ENCODE data around the gene SHISAL1. TPM values are rescaled to one million over a fixed set of nuclear protein-coding genes. Genes with fewer than 3 reads are reported as not detected.

Gene SHISAL1
- total and polyA plus RNA-seq, 2 experiments from 2014 or later, result 0.58 to 2.2 TPM

DNA sequence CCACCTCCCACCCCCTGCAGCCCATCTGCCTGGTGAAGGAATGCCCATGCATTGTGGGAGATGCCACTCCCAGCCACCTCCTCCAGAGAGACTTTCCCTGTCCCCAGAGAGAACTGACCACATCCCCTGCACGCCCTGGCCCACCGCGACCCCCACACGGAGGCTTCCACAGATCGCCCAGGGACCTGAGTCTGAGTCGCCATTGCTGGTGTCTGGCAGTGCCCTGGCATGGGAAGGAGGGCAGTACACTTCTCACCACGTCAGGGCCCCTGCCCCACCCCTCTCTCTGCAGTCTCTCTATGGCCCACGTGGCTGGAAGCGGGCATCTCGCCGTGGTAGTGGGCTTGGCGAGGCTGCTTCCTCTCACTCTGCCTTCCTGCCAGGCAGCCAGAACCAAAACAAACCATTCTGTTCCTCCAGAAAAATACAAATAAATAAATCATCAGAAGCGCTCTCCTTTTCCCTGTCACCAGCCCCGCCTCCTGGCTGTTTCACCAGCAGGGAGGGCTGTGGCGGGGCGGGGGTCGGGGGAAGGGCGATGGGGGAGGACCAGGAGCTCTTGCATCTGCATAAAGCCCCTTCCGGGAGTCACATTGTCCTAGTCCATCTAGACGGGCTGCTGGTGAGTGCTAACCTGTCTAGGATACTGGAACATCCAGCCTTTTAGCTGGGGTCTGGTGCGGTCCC lies 20.9 kb downstream of the SHISAL1 start:
- Histone ChIP-seq H3K9me3 (ENCODE audit: low read depth) (no peaks in the 10 kb centered on the region), H3K36me3 (ENCODE audit: low read depth) (no peaks in the 10 kb centered on the region), H3K9me2 (ENCODE audit: insufficient read depth) (no peaks in the 10 kb centered on the region), H3K79me2 (ENCODE audit: insufficient read depth) (no peaks in the 10 kb centered on the region), H3K27me3 (replicated peaks; ENCODE audit: insufficient read depth) (no peaks in the 10 kb centered on the region), H3F3A (ENCODE audit: insufficient read depth) (peaks cover 11% of the 10 kb centered on the region; the same call in 1 of the 2 replicates), H3K4me2 (ENCODE audit: unreplicated experiment) (no peak overlapping the region), H3K9ac (no peak overlapping the region), H4K20me1 (ENCODE audit: insufficient read depth) (no peaks in the 10 kb centered on the region), H3K4me1 (ENCODE audit: insufficient read depth) (peaks cover 27% of the 10 kb centered on the region), H3K27ac (no peak overlapping the region), H3K4me3 (no peak overlapping the region), H2AFZ (no peak overlapping the region)
- WGBS, 2 experiments (ENCODE audit: low coverage in 1 of 2, low lambda C conversion rate in 2 of 2, missing lambda C conversion rate in 2 of 2), result 44 to 45% methylated on average over 21 of the region's 21 CpGs
- DNase-seq, result no peak
- in situ Hi-C loops (cut with MboI), result no loop called here
- TF ChIP-seq EZH2 (IDR thresholded peaks at IDR 0.05; ENCODE audit: insufficient read depth, poor library complexity, severe bottlenecking), result no peak
- no peak for TF ChIP-seq EZH2phosphoT487 (IDR thresholded peaks at IDR 0.05; ENCODE audit: insufficient read depth, low read depth)

DNA sequence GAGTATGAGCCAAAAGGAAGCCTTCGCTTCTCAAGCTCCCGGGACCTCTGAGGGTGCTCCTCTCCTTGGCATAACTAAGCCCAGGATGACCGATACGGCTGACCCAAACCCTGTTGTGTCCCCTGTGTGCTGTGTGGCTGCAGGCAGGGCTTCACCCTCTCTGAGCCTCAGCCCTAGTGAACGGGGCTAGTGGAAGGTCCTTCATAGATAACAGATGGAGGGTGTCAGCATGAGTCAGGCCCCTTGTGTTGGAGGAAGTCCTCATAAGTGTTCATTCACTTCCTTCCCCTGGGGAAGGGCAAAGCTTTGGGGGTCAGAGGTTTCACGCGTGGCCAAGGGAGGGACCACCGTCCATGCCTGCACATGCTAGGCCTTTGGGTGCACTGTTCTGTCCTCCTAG lies 21.5 kb downstream of the SHISAL1 start:
- 71 to 78% methylated on average over 8 of the region's 8 CpGs for WGBS, 2 experiments (ENCODE audit: low coverage in 1 of 2, low lambda C conversion rate in 2 of 2, missing lambda C conversion rate in 2 of 2)

DNA sequence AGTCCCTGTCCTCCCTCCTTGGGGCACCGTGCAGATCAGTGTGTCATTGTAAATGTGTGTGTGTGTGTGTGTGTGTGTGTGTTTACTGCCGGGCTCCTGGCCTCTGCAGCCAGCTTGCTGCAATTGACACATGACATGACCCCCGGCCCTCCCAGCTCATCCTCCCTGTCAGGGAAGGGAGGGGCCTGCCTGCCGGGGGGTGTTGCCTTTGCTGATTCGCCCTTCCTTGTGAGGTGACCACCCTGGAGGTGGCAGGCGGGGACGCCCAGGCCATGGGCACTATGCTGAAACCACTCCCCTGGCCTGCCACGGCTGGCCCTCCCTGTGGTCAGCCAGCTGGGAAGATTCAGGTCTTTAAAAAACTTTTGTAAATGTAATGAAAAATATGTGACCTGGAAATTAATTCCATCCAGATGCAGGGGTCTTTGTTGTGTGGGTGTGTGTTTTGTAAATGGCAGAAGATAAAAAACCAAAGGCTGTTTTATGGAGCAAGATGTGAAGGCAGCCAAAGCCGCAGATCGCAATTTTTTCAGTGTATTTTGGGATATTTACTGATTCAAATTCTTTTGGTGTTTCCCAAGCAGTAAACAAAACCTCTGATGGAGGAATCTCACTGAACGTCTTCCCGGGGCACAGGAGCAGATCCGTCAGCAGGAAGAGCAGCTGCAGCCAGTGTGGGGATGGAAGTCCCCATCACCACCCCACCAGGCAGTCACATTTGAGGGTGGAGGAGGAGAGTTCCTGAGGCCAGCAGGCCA lies 23.2 kb downstream of the SHISAL1 start:
- Histone ChIP-seq H3K79me2 (ENCODE audit: insufficient read depth) (no peaks in the 10 kb centered on the region), H3K4me2 (ENCODE audit: unreplicated experiment) (no peak overlapping the region), H3F3A (ENCODE audit: insufficient read depth) (peaks cover 12% of the 10 kb centered on the region; the same call in 1 of the 2 replicates), H3K27ac (peak overlapping the region; percentile 1; the same call in 1 of the 2 replicates), H3K4me1 (ENCODE audit: insufficient read depth) (peaks cover 34% of the 10 kb centered on the region), H2AFZ (peak overlapping the region; percentile 36), H3K27me3 (replicated peaks; ENCODE audit: insufficient read depth) (no peaks in the 10 kb centered on the region), H3K4me3 (no peak overlapping the region), H3K9ac (peak overlapping the region; percentile 2; the same call in 1 of the 2 replicates), H4K20me1 (ENCODE audit: insufficient read depth) (no peaks in the 10 kb centered on the region), H3K9me2 (ENCODE audit: insufficient read depth) (no peaks in the 10 kb centered on the region), H3K9me3 (ENCODE audit: low read depth) (no peaks in the 10 kb centered on the region), H3K36me3 (ENCODE audit: low read depth) (no peaks in the 10 kb centered on the region)
- WGBS, 2 experiments (ENCODE audit: low coverage in 1 of 2, low lambda C conversion rate in 2 of 2, missing lambda C conversion rate in 2 of 2), result 21 to 22% methylated on average over 13 of the region's 13 CpGs
- in situ Hi-C loops (cut with MboI), result no loop called here
- no peak for TF ChIP-seq EZH2phosphoT487 (IDR thresholded peaks at IDR 0.05; ENCODE audit: insufficient read depth, low read depth)
- TF ChIP-seq EZH2 (IDR thresholded peaks at IDR 0.05; ENCODE audit: insufficient read depth, poor library complexity, severe bottlenecking), result no peak
- DNase-seq, result peak; percentile 47

More for the DNA sequence above, 21.5 kb downstream of the SHISAL1 start:
- Histone ChIP-seq H3F3A (ENCODE audit: insufficient read depth) (peaks cover 12% of the 10 kb centered on the region; the same call in 1 of the 2 replicates), H3K4me2 (ENCODE audit: unreplicated experiment) (no peak overlapping the region), H3K36me3 (ENCODE audit: low read depth) (no peaks in the 10 kb centered on the region), H3K9me2 (ENCODE audit: insufficient read depth) (no peaks in the 10 kb centered on the region), H3K4me1 (ENCODE audit: insufficient read depth) (peaks cover 33% of the 10 kb centered on the region), H3K9me3 (ENCODE audit: low read depth) (no peaks in the 10 kb centered on the region), H3K9ac (no peak overlapping the region), H3K79me2 (ENCODE audit: insufficient read depth) (no peaks in the 10 kb centered on the region), H3K4me3 (no peak overlapping the region), H4K20me1 (ENCODE audit: insufficient read depth) (no peaks in the 10 kb centered on the region), H3K27me3 (replicated peaks; ENCODE audit: insufficient read depth) (no peaks in the 10 kb centered on the region), H2AFZ (no peak overlapping the region), H3K27ac (no peak overlapping the region)
- peak; percentile 58 for DNase-seq
- in situ Hi-C loops (cut with MboI), result no loop called here
- TF ChIP-seq EZH2phosphoT487 (IDR thresholded peaks at IDR 0.05; ENCODE audit: insufficient read depth, low read depth), result no peak
- no peak for TF ChIP-seq EZH2 (IDR thresholded peaks at IDR 0.05; ENCODE audit: insufficient read depth, poor library complexity, severe bottlenecking)

DNA sequence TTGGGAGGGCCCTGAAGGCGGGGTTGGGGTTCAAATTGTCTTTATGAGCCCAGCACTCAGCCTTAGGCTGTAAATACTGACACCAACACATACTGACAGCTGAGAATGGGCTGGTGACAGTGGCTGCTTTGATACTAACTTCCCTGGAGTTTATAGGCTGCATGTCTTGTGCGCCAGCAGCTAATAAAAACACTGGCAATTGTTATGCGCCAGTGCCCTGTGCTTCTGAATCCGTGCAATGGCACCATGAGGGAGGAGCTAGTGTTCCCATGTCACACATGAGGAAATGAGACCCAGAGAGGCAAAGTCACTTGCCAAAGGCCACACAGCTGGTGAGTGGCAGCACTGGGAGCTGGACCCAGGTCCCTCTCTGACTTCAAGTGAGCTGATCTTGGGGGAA lies 23.8 kb downstream of the SHISAL1 start:
- H3K79me2 ChIP-seq (ENCODE audit: insufficient read depth), result no peaks in the 10 kb centered on the region
- H3K4me3 ChIP-seq, result no peak overlapping the region
- H4K20me1 ChIP-seq (ENCODE audit: insufficient read depth), result no peaks in the 10 kb centered on the region
- no peaks in the 10 kb centered on the region for H3K9me3 ChIP-seq (ENCODE audit: low read depth)
- no peaks in the 10 kb centered on the region for H3K27me3 ChIP-seq (replicated peaks; ENCODE audit: insufficient read depth)
- TF ChIP-seq EZH2phosphoT487 (IDR thresholded peaks at IDR 0.05; ENCODE audit: insufficient read depth, low read depth) (no peak), EZH2 (IDR thresholded peaks at IDR 0.05; ENCODE audit: insufficient read depth, poor library complexity, severe bottlenecking) (no peak)
- 79% methylated on average over 4 of the region's 4 CpGs for WGBS, 2 experiments (ENCODE audit: low coverage in 1 of 2, low lambda C conversion rate in 2 of 2, missing lambda C conversion rate in 2 of 2)
- no peaks in the 10 kb centered on the region for H3K9me2 ChIP-seq (ENCODE audit: insufficient read depth)
- in situ Hi-C loops (cut with MboI), result no loop called here
- no peaks in the 10 kb centered on the region for H3K36me3 ChIP-seq (ENCODE audit: low read depth)
- peaks cover 12% of the 10 kb centered on the region; the same call in 1 of the 2 replicates for H3F3A ChIP-seq (ENCODE audit: insufficient read depth)
- H3K4me2 ChIP-seq (ENCODE audit: unreplicated experiment), result no peak overlapping the region
- no peak overlapping the region for H3K27ac ChIP-seq
- DNase-seq, result no peak
- H3K4me1 ChIP-seq (ENCODE audit: insufficient read depth), result peaks cover 34% of the 10 kb centered on the region
- no peak overlapping the region for H3K9ac ChIP-seq
- H2AFZ ChIP-seq, result 0 out of 2 replicates have a peak overlapping the region, but pooled peaks have one; percentile 36
